ENCODE results near the gene BLM. TPM values are rescaled to one million over a fixed set of nuclear protein-coding genes. Genes with fewer than 3 reads are reported as not detected.

The BLM gene
- total and polyA plus RNA-seq, 2 of the 13 experiments (the other 11 are each of a cell fraction or from before 2014, with no cell fraction given), result 5.1 to 11.8 TPM

DNA sequence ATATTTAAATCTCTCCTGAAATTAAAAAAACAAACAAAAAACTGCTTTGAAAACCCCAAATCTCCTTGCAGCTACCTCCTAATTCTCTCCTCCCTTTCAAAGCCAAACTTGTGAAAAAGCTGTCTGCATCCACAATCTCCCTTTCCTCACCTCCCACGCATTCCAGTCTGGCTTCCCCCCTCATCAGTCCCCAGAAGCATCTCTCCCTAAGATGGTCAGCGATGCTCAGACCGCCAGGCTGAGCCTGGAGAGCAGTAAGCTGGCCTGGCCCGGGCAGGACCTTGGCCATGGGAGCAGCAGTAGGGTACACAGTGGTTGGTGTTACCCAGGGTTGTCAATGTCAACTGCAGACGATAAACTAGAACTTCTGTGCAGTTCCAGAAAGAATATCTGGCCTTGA, 32.9 kb upstream of the BLM start:
- Histone ChIP-seq H3K79me2 (ENCODE audit: insufficient read depth, low read length) (no peaks in the 10 kb centered on the region), H3K4me3 (replicated peaks in 1 of 3; ENCODE audit: insufficient read depth in 1 of 3, low read depth in 2 of 3, low read length in 3 of 3) (no peak overlapping the region), H3K4me1 (ENCODE audit: insufficient read depth, low read length) (no peaks in the 10 kb centered on the region), H3K4me2 (ENCODE audit: low read depth, low read length) (no peak overlapping the region), H3K36me3 (replicated peaks in 1 of 2; ENCODE audit: control insufficient read depth in 1 of 2, insufficient read depth in 2 of 2, low read length in 2 of 2) (no peaks in the 10 kb centered on the region), H3K9ac (ENCODE audit: insufficient read depth, low read depth, low read length) (no peak overlapping the region), H4K20me1 (ENCODE audit: insufficient read depth, low read length) (no peaks in the 10 kb centered on the region), H3K27me3 (ENCODE audit: control insufficient read depth in 1 of 2, insufficient read depth in 2 of 2, low read length in 2 of 2) (no peaks in the 10 kb centered on the region; a peak in 1 of 5 replicates), H2AFZ (ENCODE audit: low read length) (no peak overlapping the region), H3K27ac (ENCODE audit: extremely low read length, insufficient read depth, low read length) (no peak overlapping the region), H3K9me3 (ENCODE audit: low read length) (no peaks in the 10 kb centered on the region)
- intact Hi-C loops (cut with micrococcal nuclease; ENCODE audit: unreplicated experiment) (no loop called here), in situ Hi-C loops (cut with HindIII; ENCODE audit: extremely low pct_ligation_motif_present, low pct_unique_long_range_greater_than_20kb) (no loop called here)
- TF ChIP-seq HNF4G (IDR thresholded peaks at IDR 0.05; ENCODE audit: borderline replicate concordance, low read depth, low read length) (no peak), HNF4G (CRISPR knock-in tag; IDR thresholded peaks at IDR 0.05; ENCODE audit: borderline replicate concordance, low read depth) (no peak), ZNF775 (CRISPR knock-in tag; IDR thresholded peaks at IDR 0.05; ENCODE audit: borderline replicate concordance) (no peak), POLR2A (IDR thresholded peaks at IDR 0.05; ENCODE audit: insufficient read depth in 1 of 2, low read depth in 2 of 2, low read length in 2 of 2) (no peak), EED (CRISPR knock-in tag; IDR thresholded peaks at IDR 0.05) (no peak), MED1 (CRISPR knock-in tag; IDR thresholded peaks at IDR 0.05) (no peak), RBM39 (IDR thresholded peaks at IDR 0.05; ENCODE audit: low read depth, low read length, poor library complexity, severe bottlenecking) (no peak), KDM6A (CRISPR knock-in tag; IDR thresholded peaks at IDR 0.05; ENCODE audit: low read depth) (no peak), ZMYM2 (CRISPR knock-in tag; IDR thresholded peaks at IDR 0.05) (no peak), XBP1 (CRISPR knock-in tag; IDR thresholded peaks at IDR 0.05) (no peak), ZNF850 (CRISPR knock-in tag; conservative IDR thresholded peaks at IDR 0.05) (no peak), SIX4 (CRISPR knock-in tag; IDR thresholded peaks at IDR 0.05) (no peak), ZSCAN9 (CRISPR knock-in tag; IDR thresholded peaks at IDR 0.05; ENCODE audit: borderline replicate concordance) (no peak), NPAS2 (CRISPR knock-in tag; IDR thresholded peaks at IDR 0.05; ENCODE audit: borderline replicate concordance) (no peak), SOX13 (IDR thresholded peaks at IDR 0.05) (no peak), SOX13 (CRISPR knock-in tag; conservative IDR thresholded peaks at IDR 0.05 in 1 of 2, IDR thresholded peaks at IDR 0.05 in 1 of 2) (no peak)
- TF ChIP-seq, protein P1, sequence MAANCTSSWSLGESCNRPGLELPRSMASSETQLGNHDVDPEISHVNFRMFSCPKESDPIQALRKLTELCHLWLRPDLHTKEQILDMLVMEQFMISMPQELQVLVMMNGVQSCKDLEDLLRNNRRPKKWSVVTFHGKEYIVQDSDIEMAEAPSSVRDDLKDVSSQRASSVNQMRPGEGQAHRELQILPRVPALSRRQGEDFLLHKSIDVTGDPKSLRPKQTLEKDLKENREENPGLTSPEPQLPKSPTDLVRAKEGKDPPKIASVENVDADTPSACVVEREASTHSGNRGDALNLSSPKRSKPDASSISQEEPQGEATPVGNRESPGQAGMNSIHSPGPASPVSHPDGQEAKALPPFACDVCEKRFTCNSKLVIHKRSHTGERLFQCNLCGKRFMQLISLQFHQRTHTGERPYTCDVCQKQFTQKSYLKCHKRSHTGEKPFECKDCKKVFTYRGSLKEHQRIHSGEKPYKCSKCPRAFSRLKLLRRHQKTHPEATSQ (CRISPR knock-in tag; IDR thresholded peaks at IDR 0.05; ENCODE audit: borderline replicate concordance), result no peak
- ChIA-PET CTCF (ENCODE audit: low intra/inter-chr PET ratio, low total read pairs) (no interaction called here), POLR2A (no interaction called here)
- WGBS (ENCODE audit: low lambda C conversion rate), result 26% methylated on average over 4 of the region's 5 CpGs
- no TSS peak for BruUV-seq (replicated peaks)
- FAIRE-seq (no peak), DNase-seq (ENCODE audit: low spot score) (no peak), ATAC-seq (no peak)

Measured in HepG2 (cell line).